RWPE2 (cell line): ENCODE data around the gene ZBTB46.

Source experiments
- ATAC-seq: fragments of 200-7000 bp; cut with Tn5 transposase; 3 replicates; pipeline ENCODE4 v1.9.1; 2021; ENCODE audit warnings: low read depth
- DNase-seq: peaks from one replicate; pipeline ENCODE4 v3.0.0-alpha.2; 2020; ENCODE audit warnings: low spot score
- H3K27ac ChIP-seq: fragments of 450-650 bp; 2 replicates; pipeline ENCODE4 v1.5.1; 2017; ENCODE audit warnings: mild to moderate bottlenecking; ENCODE audit not compliant: poor library complexity, severe bottlenecking
- H3K27me3 ChIP-seq: fragments of 250-450 bp; sonication (Bioruptor Pico); 2 replicates; pipeline ENCODE4 v1.5.1; 2021; ENCODE audit warnings: mild to moderate bottlenecking, moderate library complexity; ENCODE audit not compliant: insufficient read depth, poor library complexity, severe bottlenecking
- H3K36me3 ChIP-seq: fragments of 250-450 bp; sonication (Bioruptor Pico); 2 replicates; pipeline ENCODE4 v1.5.1; 2020; ENCODE audit warnings: low read depth, mild to moderate bottlenecking, moderate library complexity
- H3K4me1 ChIP-seq: fragments of 250-450 bp; sonication (Bioruptor Pico); 2 replicates; pipeline ENCODE4 v1.5.1; 2021; ENCODE audit warnings: mild to moderate bottlenecking, moderate library complexity; ENCODE audit not compliant: insufficient read depth, poor library complexity, severe bottlenecking
- H3K4me3 ChIP-seq: fragments of 250-450 bp; sonication (Bioruptor Pico); 2 replicates; pipeline ENCODE4 v1.5.1; 2021; ENCODE audit warnings: mild to moderate bottlenecking, moderate library complexity; ENCODE audit not compliant: severe bottlenecking
- H3K9me3 ChIP-seq: fragments of 250-450 bp; sonication (Bioruptor Pico); 2 replicates; pipeline ENCODE4 v1.5.1; 2021; ENCODE audit warnings: mild to moderate bottlenecking, moderate library complexity; ENCODE audit not compliant: severe bottlenecking
- TF ChIP-seq, protein P1 (sequence below): fragments of 450-650 bp; IDR thresholded peaks from one replicate; pipeline ENCODE4 v1.5.1; 2017; ENCODE audit warnings: mild to moderate bottlenecking, moderate library complexity; ENCODE audit not compliant: poor library complexity, severe bottlenecking

Gene ZBTB46

GRCh38 chr20:63742381-63743024 lies 88.6 kb downstream of the ZBTB46 start:
- TF ChIP-seq, protein P1, sequence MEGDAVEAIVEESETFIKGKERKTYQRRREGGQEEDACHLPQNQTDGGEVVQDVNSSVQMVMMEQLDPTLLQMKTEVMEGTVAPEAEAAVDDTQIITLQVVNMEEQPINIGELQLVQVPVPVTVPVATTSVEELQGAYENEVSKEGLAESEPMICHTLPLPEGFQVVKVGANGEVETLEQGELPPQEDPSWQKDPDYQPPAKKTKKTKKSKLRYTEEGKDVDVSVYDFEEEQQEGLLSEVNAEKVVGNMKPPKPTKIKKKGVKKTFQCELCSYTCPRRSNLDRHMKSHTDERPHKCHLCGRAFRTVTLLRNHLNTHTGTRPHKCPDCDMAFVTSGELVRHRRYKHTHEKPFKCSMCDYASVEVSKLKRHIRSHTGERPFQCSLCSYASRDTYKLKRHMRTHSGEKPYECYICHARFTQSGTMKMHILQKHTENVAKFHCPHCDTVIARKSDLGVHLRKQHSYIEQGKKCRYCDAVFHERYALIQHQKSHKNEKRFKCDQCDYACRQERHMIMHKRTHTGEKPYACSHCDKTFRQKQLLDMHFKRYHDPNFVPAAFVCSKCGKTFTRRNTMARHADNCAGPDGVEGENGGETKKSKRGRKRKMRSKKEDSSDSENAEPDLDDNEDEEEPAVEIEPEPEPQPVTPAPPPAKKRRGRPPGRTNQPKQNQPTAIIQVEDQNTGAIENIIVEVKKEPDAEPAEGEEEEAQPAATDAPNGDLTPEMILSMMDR: no peak
- no peaks in the 10 kb centered on the region for H3K9me3 ChIP-seq
- DNase-seq (no peak), ATAC-seq (no peak)
- peaks cover 31% of the 10 kb centered on the region for H3K36me3 ChIP-seq
- no peaks in the 10 kb centered on the region for H3K27me3 ChIP-seq
- peaks cover 4% of the 10 kb centered on the region for H3K4me1 ChIP-seq
- H3K27ac ChIP-seq: no peak overlapping the region
- no peak overlapping the region for H3K4me3 ChIP-seq

GRCh38 chr20:63741676-63742380 lies 89.2 kb downstream of the ZBTB46 start:
- Histone ChIP-seq H3K36me3 (peaks cover 31% of the 10 kb centered on the region), H3K27ac (peak overlapping the region; percentile 96), H3K4me1 (peaks cover 4% of the 10 kb centered on the region), H3K4me3 (peak overlapping the region; percentile 79), H3K27me3 (no peaks in the 10 kb centered on the region), H3K9me3 (no peaks in the 10 kb centered on the region)
- TF ChIP-seq, protein P1: no peak
- ATAC-seq: no peak
- peak; percentile 89 for DNase-seq

- TF ChIP-seq, protein P1: no peak
- Histone ChIP-seq H3K9me3 (no peaks in the 10 kb centered on the region), H3K27me3 (no peaks in the 10 kb centered on the region), H3K27ac (peak overlapping the region; percentile 96), H3K4me1 (peaks cover 4% of the 10 kb centered on the region), H3K4me3 (peak overlapping the region; percentile 79), H3K36me3 (peaks cover 31% of the 10 kb centered on the region)
- DNase-seq: no peak
- no peak for ATAC-seq
These were observed 89.7 kb downstream of the ZBTB46 start for GRCh38 chr20:63741354-63741675.

DNA sequence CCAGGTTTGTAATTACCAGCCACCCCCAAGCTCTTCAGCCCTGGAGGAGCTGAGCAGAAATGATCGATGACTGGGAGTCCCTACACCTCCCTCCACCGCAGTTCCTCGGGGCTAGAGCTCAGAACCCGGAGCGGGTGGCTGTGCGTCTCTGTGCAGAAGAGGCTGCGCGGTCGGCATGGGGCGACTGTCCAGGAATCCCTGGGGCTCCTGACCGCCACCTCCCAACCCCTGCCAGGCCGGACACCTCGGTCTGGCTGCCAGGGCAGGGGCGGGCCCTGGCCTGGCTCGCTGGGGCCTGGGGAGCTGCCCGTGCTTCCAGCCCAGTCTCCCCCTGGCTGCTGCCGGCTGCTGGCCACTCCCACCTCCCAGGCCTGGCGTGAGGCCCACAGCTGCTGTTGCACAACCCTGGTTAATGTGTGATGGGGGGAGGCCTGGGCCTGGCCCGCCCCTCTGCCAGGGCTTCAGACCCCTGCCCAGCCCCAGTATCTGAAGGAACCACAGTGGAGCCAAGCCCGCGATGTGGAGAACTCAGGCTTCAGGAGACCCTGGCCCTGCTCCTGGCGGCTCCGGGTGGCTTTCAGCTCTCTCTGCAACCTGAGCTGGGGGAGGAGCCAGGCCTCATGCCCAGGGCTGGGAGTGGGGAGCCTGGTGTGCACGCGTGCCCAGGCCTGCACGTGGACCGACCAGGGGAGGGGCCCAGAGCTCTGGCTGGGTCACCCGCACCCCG lies 90.3 kb downstream of the ZBTB46 start:
- peak; percentile 98 for DNase-seq

More for the DNA sequence above, 90.3 kb downstream of the ZBTB46 start:
- TF ChIP-seq, protein P1: peak; percentile 36
- Histone ChIP-seq H3K4me1 (peaks cover 4% of the 10 kb centered on the region), H3K36me3 (peaks cover 35% of the 10 kb centered on the region), H3K4me3 (peak overlapping the region; percentile 79), H3K9me3 (no peaks in the 10 kb centered on the region), H3K27me3 (no peaks in the 10 kb centered on the region), H3K27ac (peak overlapping the region; percentile 96)
- ATAC-seq: peak; percentile 69
